AG04450 (cell line): ENCODE measurements around the gene CALM1. TPM values are rescaled to one million over a fixed set of nuclear protein-coding genes. Genes with fewer than 3 reads are reported as not detected.

Experiments used
- CTCF ChIA-PET: fragments of 300-600, 350-600 bp; formaldehyde crosslinking; extraction: SDS; loops from one replicate; lab custom pipeline; 2022; ENCODE audit warnings: antibody characterized with exemption, inconsistent platforms; lab: Charles Lee
- POLR2A ChIA-PET: fragments of 350-600 bp; formaldehyde crosslinking; extraction: SDS; loops from one replicate; lab custom pipeline; 2021; ENCODE audit warnings: antibody characterized with exemption, inconsistent platforms; lab: Yijun Ruan, JAX
- DNase-seq: peaks from one replicate; pipeline ENCODE4 v3.0.0-alpha.2; 2011; ENCODE audit warnings: low read depth, low spot score
- H3K27ac ChIP-seq: one replicate; pipeline ENCODE4 v1.5.1; 2012; ENCODE audit warnings: low read depth, low read length, control low read depth
- H3K27me3 ChIP-seq: one replicate; pipeline ENCODE4 v1.6.0; 2012; ENCODE audit warnings: low read length; ENCODE audit not compliant: control insufficient read depth, insufficient read depth
- H3K4me3 ChIP-seq: 2 replicates; pipeline ENCODE4 v1.5.1; 2011; ENCODE audit warnings: mild to moderate bottlenecking, low read depth, low read length, control low read depth
- H3K9me3 ChIP-seq: 2 replicates; pipeline ENCODE4 v1.5.1; 2012; ENCODE audit warnings: low read length; ENCODE audit not compliant: control insufficient read depth, insufficient read depth
- CTCF ChIP-seq: IDR thresholded peaks from 2 replicates; pipeline ENCODE4 v1.5.1; 2011; ENCODE audit warnings: low read depth, low read length, control low read depth, inconsistent platforms
- polyA plus RNA-seq: library from polyadenylated mRNA; depleted of rRNA; stranded (reverse); fragments of >200 nt; gene quantifications from 2 replicates; pipeline ENCODE4 v1.2.3, GENCODE V29; 2011

Gene CALM1
- polyA plus RNA-seq, 1 experiment = 549 TPM

GRCh38 chr14:90400904-90401561 is 4.2 kb downstream of the CALM1 start:
- TF ChIP-seq CTCF = no peak
- H3K9me3 ChIP-seq = no peaks in the 10 kb centered on the region; the same call in 1 of the 2 replicates
- no peak for DNase-seq
- ChIA-PET CTCF (interaction anchor here (1.0 to 6.7 kb wide), 8 partner anchors 8 to 363 kb away, joined by 3 to 85 read pairs (median 6); no protein-coding TSS in a partner anchor), POLR2A (no interaction called here)
- no peak overlapping the region for H3K27ac ChIP-seq
- no peaks in the 10 kb centered on the region for H3K27me3 ChIP-seq
- H3K4me3 ChIP-seq = no peak overlapping the region

- no peak for DNase-seq
- H3K27ac ChIP-seq = no peak overlapping the region
- H3K9me3 ChIP-seq = no peaks in the 10 kb centered on the region; the same call in 1 of the 2 replicates
- CTCF ChIA-PET = interaction anchor here (0.6 to 6.7 kb wide), 7 partner anchors 61 to 362 kb away, joined by 3 to 85 read pairs (median 5); no protein-coding TSS in a partner anchor
- no peak for TF ChIP-seq CTCF
- no peaks in the 10 kb centered on the region for H3K27me3 ChIP-seq
- H3K4me3 ChIP-seq = no peak overlapping the region
- POLR2A ChIA-PET = no interaction called here
Observed at GRCh38 chr14:90402016-90402415, 5.2 kb downstream of the CALM1 start.

GRCh38 chr14:90403065-90403464 is 6.2 kb downstream of the CALM1 start:
- no peak for DNase-seq
- Histone ChIP-seq H3K4me3 (no peak overlapping the region), H3K9me3 (no peaks in the 10 kb centered on the region; the same call in 1 of the 2 replicates), H3K27ac (no peak overlapping the region), H3K27me3 (no peaks in the 10 kb centered on the region)
- ChIA-PET POLR2A (no interaction called here), CTCF (interaction anchor here (0.6 to 6.7 kb wide), 4 partner anchors 101 to 356 kb away, joined by 3 to 85 read pairs (median 34); no protein-coding TSS in a partner anchor)
- TF ChIP-seq CTCF = no peak

- Histone ChIP-seq H3K27ac (no peak overlapping the region), H3K27me3 (no peaks in the 10 kb centered on the region), H3K9me3 (no peaks in the 10 kb centered on the region), H3K4me3 (no peak overlapping the region)
- ChIA-PET POLR2A (no interaction called here), CTCF (interaction anchor here (1.0 to 6.7 kb wide), 4 partner anchors 194 to 768 kb away, joined by 3 to 85 read pairs (median 16); no protein-coding TSS in a partner anchor)
- no peak for TF ChIP-seq CTCF
- DNase-seq = no peak
Observed at GRCh38 chr14:90405101-90405500, 8.3 kb downstream of the CALM1 start.

- ChIA-PET POLR2A (interaction anchor here (1.6 kb wide), 1 partner anchor 8 kb away, joined by 10 read pairs; the partner anchor contains the start of gene CALM1), CTCF (interaction anchor here (1.0 to 4.0 kb wide), 3 partner anchors 194 to 353 kb away, joined by 3 to 24 read pairs (median 7); no protein-coding TSS in a partner anchor)
- no peaks in the 10 kb centered on the region for H3K9me3 ChIP-seq
- DNase-seq = no peak
- no peak for TF ChIP-seq CTCF
- no peaks in the 10 kb centered on the region for H3K27me3 ChIP-seq
- no peak overlapping the region for H3K27ac ChIP-seq
- no peak overlapping the region for H3K4me3 ChIP-seq
Observed at GRCh38 chr14:90405755-90406154, 8.9 kb downstream of the CALM1 start.
